HepG2 (cell line): ENCODE data around the gene NNMT. TPM values are rescaled to one million over a fixed set of nuclear protein-coding genes. Genes with fewer than 3 reads are reported as not detected.

Experiments
- ATAC-seq: fragments of 200-7000 bp; cut with Tn5 transposase; 3 replicates; pipeline ENCODE4 v1.9.1; 2020; ENCODE audit warnings: mild to moderate bottlenecking, moderate library complexity
- BruUV-seq: library from RNA; stranded (reverse); fragments of 400-500 nt; replicated peaks from 2 replicates; lab custom pipeline; 2021; lab: Mats Ljungman, UMichigan
- CTCF ChIA-PET: fragments of 300-600 bp; formaldehyde crosslinking; extraction: SDS; loops from one replicate; lab custom pipeline; 2021; ENCODE audit warnings: low total read pairs, inconsistent platforms, low intra/inter-chr PET ratio; lab: Yijun Ruan, JAX
- POLR2A ChIA-PET: fragments of 350-600 bp; sonication (Branson Sonifier 250); formaldehyde crosslinking; loops from one replicate; lab custom pipeline; 2020; ENCODE audit warnings: antibody characterized with exemption, inconsistent platforms; lab: Yijun Ruan, JAX
- DNase-seq: peaks from one replicate; pipeline ENCODE4 v3.0.0-alpha.2; 2015; ENCODE audit warnings: low spot score
- FAIRE-seq: peaks from 3 replicates; lab custom pipeline; 2011; peaks lifted over from hg19 to GRCh38; lab: Jason Lieb, UNC
- H2AFZ ChIP-seq: one replicate; pipeline ENCODE4 v1.6.1; 2011; ENCODE audit warnings: low read length, inconsistent platforms
- H3K27ac ChIP-seq: fragments of 300-600 bp; 3 replicates; pipeline ENCODE4 v1.8.0; 2011; ENCODE audit warnings: mixed run types, mild to moderate bottlenecking, mixed read lengths, low read length, inconsistent platforms; ENCODE audit not compliant: insufficient read depth; ENCODE audit errors: extremely low read length
- H3K27me3 ChIP-seq, 2 experiments: fragments of 200-600 bp in 1 of 2; 2 replicates in 1 of 2; 3 replicates in 1 of 2; pipeline versions ENCODE4 v1.6.0 to v1.8.0; 2011; ENCODE audit warnings: low read length in 2 of 2, mild to moderate bottlenecking in 2 of 2, moderate library complexity in 2 of 2, inconsistent platforms in 1 of 2; ENCODE audit not compliant: insufficient read depth in 2 of 2, control insufficient read depth in 1 of 2
- H3K36me3 ChIP-seq, 2 experiments: fragments of 200-600 bp in 1 of 2; replicated peaks in 1 of 2; 2 replicates in 1 of 2; 3 replicates in 1 of 2; pipeline versions ENCODE4 v1.5.1 to v1.8.0; 2011; ENCODE audit warnings: low read length in 2 of 2, inconsistent platforms in 1 of 2; ENCODE audit not compliant: insufficient read depth in 2 of 2, control insufficient read depth in 1 of 2
- H3K4me1 ChIP-seq: 2 replicates; pipeline ENCODE4 v1.5.1; 2012; ENCODE audit warnings: low read length, inconsistent platforms; ENCODE audit not compliant: insufficient read depth
- H3K4me2 ChIP-seq: 2 replicates; pipeline ENCODE4 v1.6.0; 2011; ENCODE audit warnings: low read depth, low read length, inconsistent platforms
- H3K4me3 ChIP-seq, 3 experiments: fragments of 200-600 bp in 1 of 3; sonication (generic), shearing (Covaris generic) in 1 of 3; replicated peaks in 1 of 3; 2 replicates each; pipeline ENCODE4 v1.5.1; 2011 to 2016; ENCODE audit warnings: low read length in 3 of 3, inconsistent platforms in 2 of 3, low read depth in 2 of 3, mild to moderate bottlenecking in 2 of 3, control low read depth in 1 of 3, mixed read lengths in 1 of 3; ENCODE audit not compliant: insufficient read depth in 1 of 3
- H3K79me2 ChIP-seq: one replicate; pipeline ENCODE4 v1.6.1; 2011; ENCODE audit warnings: low read length, inconsistent platforms; ENCODE audit not compliant: insufficient read depth
- H3K9ac ChIP-seq: 2 replicates; pipeline ENCODE4 v1.6.0; 2011; ENCODE audit warnings: mild to moderate bottlenecking, low read depth, low read length, inconsistent platforms; ENCODE audit not compliant: insufficient read depth
- H3K9me3 ChIP-seq: 2 replicates; pipeline ENCODE4 v1.5.1; 2012; ENCODE audit warnings: mild to moderate bottlenecking, low read length
- H4K20me1 ChIP-seq: 2 replicates; pipeline ENCODE4 v1.6.0; 2011; ENCODE audit warnings: inconsistent platforms, mild to moderate bottlenecking, low read length, moderate library complexity; ENCODE audit not compliant: insufficient read depth
- ATF7 ChIP-seq, 2 experiments: fragments of 450-650 bp in 1 of 2; sonication (generic) in 1 of 2; formaldehyde crosslinking in 1 of 2; IDR thresholded peaks; 2 replicates each; pipeline versions ENCODE4 v1.4.0 to v1.6.1; 2016 to 2020; ENCODE audit warnings: antibody characterized with exemption in 1 of 2, mild to moderate bottlenecking in 1 of 2, missing genetic modification reagents in 1 of 2
- DRAP1 ChIP-seq: IDR thresholded peaks from 2 replicates; pipeline ENCODE4 v1.6.1; 2016; ENCODE audit warnings: missing genetic modification reagents, missing compliant biosample characterization
- ETV5 ChIP-seq: IDR thresholded peaks from 2 replicates; pipeline ENCODE4 v1.6.1; 2018; ENCODE audit warnings: missing biosample characterization, missing genetic modification reagents, inconsistent platforms, borderline replicate concordance
- FOXA3 ChIP-seq: IDR thresholded peaks from 2 replicates; pipeline ENCODE4 v1.6.1; 2016; ENCODE audit warnings: missing genetic modification reagents, missing compliant biosample characterization
- ZBTB10 ChIP-seq: sonication (generic); formaldehyde crosslinking; IDR thresholded peaks from 2 replicates; pipeline ENCODE4 v1.4.0; 2020; ENCODE audit warnings: missing genetic modification reagents, borderline replicate concordance
- ZBTB2 ChIP-seq: sonication (generic); formaldehyde crosslinking; IDR thresholded peaks from 2 replicates; pipeline ENCODE4 v1.8.0; 2022; ENCODE audit warnings: low read depth, missing genetic modification reagents
- ZNF333 ChIP-seq: sonication (generic); formaldehyde crosslinking; IDR thresholded peaks from 2 replicates; pipeline ENCODE4 v1.4.0; 2020; ENCODE audit warnings: mild to moderate bottlenecking, missing genetic modification reagents, borderline replicate concordance
- ZNF512B ChIP-seq: sonication (generic); formaldehyde crosslinking; IDR thresholded peaks from 2 replicates; pipeline ENCODE4 v1.5.1; 2020; ENCODE audit warnings: missing genetic modification reagents, mild to moderate bottlenecking, borderline replicate concordance
- WGBS: methylation state at CpG from one replicate; pipeline ENCODE4 v1.1.6; 2017; ENCODE audit warnings: low lambda C conversion rate; 5-methylcytosine and 5-hydroxymethylcytosine counted together
- in situ Hi-C: cut with HindIII; loops from 2 replicates; pipeline ENCODE4 v1.10.0; 2017; ENCODE audit warnings: low pct_unique_long_range_greater_than_20kb; ENCODE audit not compliant: extremely low pct_ligation_motif_present
- intact Hi-C: fragments of 100-400 bp; cut with micrococcal nuclease; formaldehyde crosslinking; loops from one replicate; pipeline ENCODE4 v1.10.0; 2022; ENCODE audit not compliant: unreplicated experiment
- polyA plus RNA-seq, 8 experiments: library from polyadenylated mRNA; depleted of rRNA in 3 of 8; stranded (reverse) in 7 of 8; unstranded in 1 of 8; fragments of >200 nt; fragmentation: Illumina TruSeq in 4 of 8; extraction: Trizol in 4 of 8; gene quantifications; 2 replicates each; pipeline versions ENCODE4 v1.2.1 to v1.2.3, GENCODE V29; 2011 to 2016; ENCODE audit warnings: low read depth in 4 of 8, missing spikeins in 1 of 8, mixed read lengths in 1 of 8; ENCODE audit not compliant: insufficient read depth in 1 of 8
- total RNA-seq, 5 experiments: library from RNA; depleted of rRNA; stranded (reverse); fragments of >200 nt; fragmentation: Illumina TruSeq; extraction: Trizol; gene quantifications; 2 replicates each; pipeline ENCODE4 v1.2.3, GENCODE V29; 2016; ENCODE audit warnings: low read depth in 1 of 5

NNMT gene
- total and polyA plus RNA-seq, 2 of the 13 experiments (the other 11 are each of a cell fraction or from before 2014, with no cell fraction given), result 0.13 TPM; not detected in 1

DNA sequence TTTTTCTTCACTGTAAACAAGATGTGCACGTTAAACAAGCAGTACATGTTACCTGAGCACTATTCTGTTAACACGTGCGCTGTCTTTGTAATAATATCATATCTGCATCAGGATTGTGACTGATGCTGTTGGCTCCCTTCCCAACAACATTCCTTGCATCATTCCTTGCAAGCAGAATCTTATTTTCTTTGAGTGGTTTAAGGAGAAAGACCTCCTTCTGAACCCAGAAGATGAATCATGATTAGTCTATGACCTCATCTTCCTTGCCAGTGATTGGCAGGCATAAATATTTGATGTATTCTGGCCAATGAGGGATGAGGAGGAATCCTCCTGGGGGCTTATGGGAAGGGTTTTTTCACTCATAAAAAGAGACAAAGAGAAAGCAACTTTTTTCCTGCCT, 57.9 kb downstream of the NNMT start:
- no peak for DNase-seq
- no TSS peak for BruUV-seq
- no peak overlapping the region for H2AFZ ChIP-seq
- no peaks in the 10 kb centered on the region for H3K36me3 ChIP-seq
- in situ Hi-C loops (no loop called here), intact Hi-C loops (no loop called here)
- no peak overlapping the region for H3K9ac ChIP-seq
- no peaks in the 10 kb centered on the region for H3K9me3 ChIP-seq
- no peaks in the 10 kb centered on the region for H4K20me1 ChIP-seq
- no peaks in the 10 kb centered on the region for H3K79me2 ChIP-seq
- no peak overlapping the region for H3K4me3 ChIP-seq
- TF ChIP-seq ETV5 (CRISPR knock-in tag), result no peak
- TF ChIP-seq ZNF333 (CRISPR knock-in tag), result no peak
- no peak for TF ChIP-seq ZBTB2 (CRISPR knock-in tag)
- no peak for TF ChIP-seq ZNF512B (CRISPR knock-in tag)
- TF ChIP-seq FOXA3, result no peak
- no peak for TF ChIP-seq DRAP1 (CRISPR knock-in tag)
- TF ChIP-seq ATF7 (IDR thresholded peaks at IDR 0.05), result 0 out of 2 replicates have a peak, but pooled peaks have one; percentile 49
- no peak for TF ChIP-seq ATF7 (CRISPR knock-in tag; IDR thresholded peaks at IDR 0.05)
- no peak for TF ChIP-seq ZBTB10
- H3K27ac ChIP-seq, result no peak overlapping the region
- H3K4me2 ChIP-seq, result no peak overlapping the region
- ATAC-seq, result no peak
- no peaks in the 10 kb centered on the region for H3K4me1 ChIP-seq
- no peak for FAIRE-seq
- H3K27me3 ChIP-seq, result peaks cover 0 to 7% of the 10 kb centered on the region in 2 experiments; a peak in 1 of 5 replicates
- 54% methylated on average over 3 of the region's 3 CpGs for whole genome bisulfite sequencing
- CTCF ChIA-PET, result no interaction called here
- POLR2A ChIA-PET, result no interaction called here
